Epithelial cell of esophagus (primary cell): ENCODE measurements around the gene SMOC2.

Experiments used
- DNase-seq: peaks from one replicate; pipeline ENCODE4 v3.0.0; 2010; ENCODE audit warnings: low read depth
- H3K4me3 ChIP-seq: 2 replicates; pipeline ENCODE4 v1.5.1; 2011; ENCODE audit warnings: mild to moderate bottlenecking, low read length, control low read depth
- CTCF ChIP-seq: IDR thresholded peaks from 2 replicates; pipeline ENCODE4 v1.5.1; 2011; ENCODE audit warnings: low read depth, mild to moderate bottlenecking, low read length, control low read depth, inconsistent platforms; ENCODE audit not compliant: insufficient read depth; ENCODE audit errors: missing control alignments

The SMOC2 gene

GRCh38 chr6:168663041-168663440, 222.1 kb downstream of the SMOC2 start:
- H3K4me3 ChIP-seq: no peak overlapping the region
- no peak for TF ChIP-seq CTCF
- no peak for DNase-seq

GRCh38 chr6:168664956-168665355, 224.0 kb downstream of the SMOC2 start:
- H3K4me3 ChIP-seq: no peak overlapping the region
- no peak for DNase-seq
- no peak for TF ChIP-seq CTCF

GRCh38 chr6:168666170-168666569, 225.2 kb downstream of the SMOC2 start:
- H3K4me3 ChIP-seq: no peak overlapping the region
- DNase-seq: peak; percentile 35
- no peak for TF ChIP-seq CTCF

GRCh38 chr6:168666699-168667427, 225.9 kb downstream of the SMOC2 start:
- peak; percentile 77 for DNase-seq
- TF ChIP-seq CTCF: no peak
- no peak overlapping the region for H3K4me3 ChIP-seq

- no peak for TF ChIP-seq CTCF
- DNase-seq: no peak
- no peak overlapping the region for H3K4me3 ChIP-seq
Measured at GRCh38 chr6:168667428-168667805, 226.4 kb downstream of the SMOC2 start.

GRCh38 chr6:168670401-168670985, 229.5 kb downstream of the SMOC2 start:
- TF ChIP-seq CTCF: no peak
- no peak overlapping the region for H3K4me3 ChIP-seq
- DNase-seq: no peak
